ENCODE data around the gene CMTM5.
"Not testable (repeated sequence)": the region's sequence is repeated elsewhere in the genome, so short reads cannot be mapped to it uniquely, and the experiment has no call there.

CMTM5 gene

GRCh38 chr14:23399591-23399990 is 22.7 kb downstream of the CMTM5 start:
- no peak for DNase-seq

GRCh38 chr14:23400496-23401149 is 23.8 kb downstream of the CMTM5 start:
- not testable (repeated sequence) for DNase-seq

- no peak for DNase-seq
Observed at GRCh38 chr14:23401291-23401690, 24.4 kb downstream of the CMTM5 start.

- DNase-seq, result no peak
Observed at GRCh38 chr14:23402296-23403138, 25.7 kb downstream of the CMTM5 start.

GRCh38 chr14:23403139-23403438 is 26.2 kb downstream of the CMTM5 start:
- no peak for DNase-seq

- no peak for DNase-seq
Observed at GRCh38 chr14:23403908-23404307, 27.1 kb downstream of the CMTM5 start.

- DNase-seq, result no peak
Observed at GRCh38 chr14:23404331-23404900, 27.6 kb downstream of the CMTM5 start.

GRCh38 chr14:23405096-23405495 is 28.2 kb downstream of the CMTM5 start:
- no peak for DNase-seq

- DNase-seq, result no peak
Observed at GRCh38 chr14:23405516-23406025, 28.7 kb downstream of the CMTM5 start.

- DNase-seq, result no peak
Observed at GRCh38 chr14:23406244-23406643, 29.4 kb downstream of the CMTM5 start.

- DNase-seq, result no peak
Observed at GRCh38 chr14:23406725-23407355, 30.0 kb downstream of the CMTM5 start.

GRCh38 chr14:23407516-23408306 is 30.9 kb downstream of the CMTM5 start, which contains the start of gene MYH6:
Gene MYH6 (minus strand): TSS chr14:23408273. CDS start chr14:23407223, 1,050 bp downstream.
- DNase-seq, result no peak

- no peak for DNase-seq
Observed at GRCh38 chr14:23408307-23408630, 31.4 kb downstream of the CMTM5 start.

GRCh38 chr14:23409475-23409874 is 32.6 kb downstream of the CMTM5 start:
- no peak for DNase-seq

GRCh38 chr14:23409966-23410635 is 33.3 kb downstream of the CMTM5 start:
- no peak for DNase-seq

GRCh38 chr14:23411563-23412525 is 35.0 kb downstream of the CMTM5 start:
- DNase-seq, result no peak

GRCh38 chr14:23413681-23414080 is 36.8 kb downstream of the CMTM5 start:
- no peak for DNase-seq

GRCh38 chr14:23414254-23414653 is 37.4 kb downstream of the CMTM5 start:
- DNase-seq, result no peak

GRCh38 chr14:23414906-23415820 is 38.3 kb downstream of the CMTM5 start:
- DNase-seq, result no peak

Data from fibroblast of skin of abdomen (primary cell).